ENCODE results near the gene BBX. TPM values are rescaled to one million over a fixed set of nuclear protein-coding genes. Genes with fewer than 3 reads are reported as not detected.

The BBX gene
- total and polyA plus RNA-seq, 4 donors: 4.7 to 25.1 (median 20.5) TPM

- Histone ChIP-seq H3K4me3 (ENCODE audit: low read depth in 1 of 3, low read length in 3 of 3) (no peak overlapping the region), H3K27ac (ENCODE audit: low read depth in 1 of 2, low read length in 2 of 2) (no peak overlapping the region), H3K4me1 (ENCODE audit: control insufficient read depth in 4 of 4, insufficient read depth in 4 of 4, low read length in 3 of 4) (no peaks in the 10 kb centered on the region), H3K9ac (ENCODE audit: low read depth in 1 of 2, low read length in 2 of 2) (no peak overlapping the region), H3K27me3 (ENCODE audit: control insufficient read depth in 4 of 4, insufficient read depth in 4 of 4, low read length in 3 of 4) (no peaks in the 10 kb centered on the region), H3K9me3 (ENCODE audit: control insufficient read depth in 4 of 4, low read length in 3 of 4) (no peaks in the 10 kb centered on the region), H3K36me3 (ENCODE audit: control insufficient read depth in 4 of 4, insufficient read depth in 3 of 4, low read depth in 1 of 4, low read length in 3 of 4) (no peaks in the 10 kb centered on the region)
- no peak for TF ChIP-seq YY1 (IDR thresholded peaks at IDR 0.05)
- TF ChIP-seq RAD21 (IDR thresholded peaks at IDR 0.05): peak; percentile 72 to 77
- TF ChIP-seq CTCF (IDR thresholded peaks at IDR 0.05; ENCODE audit: low read depth, low read length, missing input control): peak; percentile 44
- TF ChIP-seq HNF4G (IDR thresholded peaks at IDR 0.05): no peak
- TF ChIP-seq, protein P1, sequence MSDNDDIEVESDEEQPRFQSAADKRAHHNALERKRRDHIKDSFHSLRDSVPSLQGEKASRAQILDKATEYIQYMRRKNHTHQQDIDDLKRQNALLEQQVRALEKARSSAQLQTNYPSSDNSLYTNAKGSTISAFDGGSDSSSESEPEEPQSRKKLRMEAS (IDR thresholded peaks at IDR 0.05): no peak
- no peak for TF ChIP-seq TAF1 (conservative IDR thresholded peaks at IDR 0.05)
- DNase-seq (ENCODE audit: low spot score): no peak
- WGBS: 66% methylated on average over 2 of the region's 2 CpGs
These were observed 153.9 kb downstream of the BBX start for GRCh38 chr3:107676469-107677309.

DNA sequence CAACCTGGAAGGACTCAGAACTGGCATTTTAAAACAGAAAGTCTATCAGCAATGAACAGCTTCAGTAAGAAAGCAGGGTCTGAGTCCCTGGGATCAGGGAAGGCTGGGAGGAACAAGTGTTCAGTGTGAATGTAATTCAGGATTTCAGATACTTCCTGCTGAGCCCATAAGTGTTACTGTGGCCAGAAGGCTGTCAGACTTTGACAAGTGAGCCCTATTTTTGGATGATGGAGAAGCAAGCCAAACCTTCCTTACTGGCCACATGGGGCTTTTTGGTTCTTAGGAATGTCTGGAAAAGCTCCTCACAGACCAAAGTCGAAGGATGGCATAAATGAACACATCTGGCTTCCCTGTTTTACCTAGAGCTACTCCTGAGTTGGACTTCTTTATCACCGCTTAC, 157.2 kb downstream of the BBX start:
- Histone ChIP-seq H3K9me3 (ENCODE audit: control insufficient read depth in 4 of 4, low read length in 3 of 4) (no peaks in the 10 kb centered on the region), H3K27me3 (ENCODE audit: control insufficient read depth in 4 of 4, insufficient read depth in 4 of 4, low read length in 3 of 4) (no peaks in the 10 kb centered on the region), H3K4me3 (ENCODE audit: low read depth in 1 of 3, low read length in 3 of 3) (no peak overlapping the region), H3K9ac (ENCODE audit: low read depth in 1 of 2, low read length in 2 of 2) (no peak overlapping the region), H3K4me1 (ENCODE audit: control insufficient read depth in 4 of 4, insufficient read depth in 4 of 4, low read length in 3 of 4) (no peaks in the 10 kb centered on the region), H3K27ac (ENCODE audit: low read depth in 1 of 2, low read length in 2 of 2) (no peak overlapping the region), H3K36me3 (ENCODE audit: control insufficient read depth in 4 of 4, insufficient read depth in 3 of 4, low read depth in 1 of 4, low read length in 3 of 4) (no peaks in the 10 kb centered on the region)
- TF ChIP-seq RXRA (IDR thresholded peaks at IDR 0.05) (no peak), CTCF (IDR thresholded peaks at IDR 0.05; ENCODE audit: low read depth, low read length, missing input control) (no peak), TAF1 (conservative IDR thresholded peaks at IDR 0.05) (no peak), NR2F2 (IDR thresholded peaks at IDR 0.05) (no peak), RAD21 (IDR thresholded peaks at IDR 0.05) (no peak), YY1 (IDR thresholded peaks at IDR 0.05) (no peak), REST (IDR thresholded peaks at IDR 0.05) (no peak), HNF4G (IDR thresholded peaks at IDR 0.05) (no peak), SP1 (IDR thresholded peaks at IDR 0.05) (no peak), ATF3 (IDR thresholded peaks at IDR 0.05) (no peak), JUND (IDR thresholded peaks at IDR 0.05) (no peak), FOXA2 (IDR thresholded peaks at IDR 0.05) (no peak), FOXA1 (IDR thresholded peaks at IDR 0.05) (no peak), GABPA (IDR thresholded peaks at IDR 0.05 in 1 of 2, conservative IDR thresholded peaks at IDR 0.05 in 1 of 2) (no peak)
- TF ChIP-seq, protein P2, sequence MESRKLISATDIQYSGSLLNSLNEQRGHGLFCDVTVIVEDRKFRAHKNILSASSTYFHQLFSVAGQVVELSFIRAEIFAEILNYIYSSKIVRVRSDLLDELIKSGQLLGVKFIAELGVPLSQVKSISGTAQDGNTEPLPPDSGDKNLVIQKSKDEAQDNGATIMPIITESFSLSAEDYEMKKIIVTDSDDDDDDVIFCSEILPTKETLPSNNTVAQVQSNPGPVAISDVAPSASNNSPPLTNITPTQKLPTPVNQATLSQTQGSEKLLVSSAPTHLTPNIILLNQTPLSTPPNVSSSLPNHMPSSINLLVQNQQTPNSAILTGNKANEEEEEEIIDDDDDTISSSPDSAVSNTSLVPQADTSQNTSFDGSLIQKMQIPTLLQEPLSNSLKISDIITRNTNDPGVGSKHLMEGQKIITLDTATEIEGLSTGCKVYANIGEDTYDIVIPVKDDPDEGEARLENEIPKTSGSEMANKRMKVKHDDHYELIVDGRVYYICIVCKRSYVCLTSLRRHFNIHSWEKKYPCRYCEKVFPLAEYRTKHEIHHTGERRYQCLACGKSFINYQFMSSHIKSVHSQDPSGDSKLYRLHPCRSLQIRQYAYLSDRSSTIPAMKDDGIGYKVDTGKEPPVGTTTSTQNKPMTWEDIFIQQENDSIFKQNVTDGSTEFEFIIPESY (IDR thresholded peaks at IDR 0.05): no peak
- TF ChIP-seq, protein P1 (IDR thresholded peaks at IDR 0.05): no peak
- DNase-seq (ENCODE audit: low spot score): no peak
- 69% methylated on average over 2 of the region's 2 CpGs for WGBS
